Endothelial cell of umbilical vein (primary cell): ENCODE data around the gene WDR72.

Source experiments
- CTCF ChIP-seq, 2 donors: IDR thresholded peaks; 1 replicate in 1 of 2; 2 replicates in 1 of 2; pipeline ENCODE4 v1.5.1; 2011; ENCODE audit warnings: low read length in 2 of 2, mild to moderate bottlenecking in 2 of 2, moderate library complexity in 2 of 2, control low read depth in 1 of 2, inconsistent platforms in 1 of 2, low read depth in 1 of 2; ENCODE audit not compliant: insufficient read depth in 1 of 2; ENCODE audit errors: extremely low read depth in 1 of 2
- EZH2 ChIP-seq: IDR thresholded peaks from 2 replicates; pipeline ENCODE4 v1.6.1; 2012; ENCODE audit warnings: borderline replicate concordance, low read depth, mild to moderate bottlenecking, moderate library complexity, low read length, inconsistent platforms; ENCODE audit not compliant: severe bottlenecking
- FOS ChIP-seq: IDR thresholded peaks from 2 replicates; pipeline ENCODE4 v1.6.1; 2011; ENCODE audit warnings: mild to moderate bottlenecking, low read length, moderate library complexity, borderline replicate concordance; ENCODE audit not compliant: insufficient read depth
- GATA2 ChIP-seq: IDR thresholded peaks from 2 replicates; pipeline ENCODE4 v1.7.0; 2011; ENCODE audit warnings: low read depth, mild to moderate bottlenecking, moderate library complexity, mixed read lengths, low read length; ENCODE audit not compliant: insufficient read length, insufficient read depth
- JUN ChIP-seq: IDR thresholded peaks from 2 replicates; pipeline ENCODE4 v1.6.1; 2011; ENCODE audit warnings: borderline replicate concordance, low read depth; ENCODE audit not compliant: insufficient read length, insufficient read depth
- MAX ChIP-seq: IDR thresholded peaks from 2 replicates; pipeline ENCODE4 v1.6.1; 2011; ENCODE audit not compliant: insufficient read depth, insufficient read length
- MYC ChIP-seq: IDR thresholded peaks from one replicate; pipeline ENCODE4 v1.6.1; 2011; ENCODE audit warnings: mild to moderate bottlenecking, low read depth, low read length
- POLR2A ChIP-seq: IDR thresholded peaks from 2 replicates; pipeline ENCODE4 v1.6.1; 2012; ENCODE audit warnings: low read depth, mild to moderate bottlenecking, control low read depth, low read length
- POLR2AphosphoS5 ChIP-seq: IDR thresholded peaks from 2 replicates; pipeline ENCODE4 v1.6.1; 2012; ENCODE audit warnings: low read depth, mild to moderate bottlenecking, control low read depth, low read length, moderate library complexity; ENCODE audit not compliant: insufficient read depth

DNA sequence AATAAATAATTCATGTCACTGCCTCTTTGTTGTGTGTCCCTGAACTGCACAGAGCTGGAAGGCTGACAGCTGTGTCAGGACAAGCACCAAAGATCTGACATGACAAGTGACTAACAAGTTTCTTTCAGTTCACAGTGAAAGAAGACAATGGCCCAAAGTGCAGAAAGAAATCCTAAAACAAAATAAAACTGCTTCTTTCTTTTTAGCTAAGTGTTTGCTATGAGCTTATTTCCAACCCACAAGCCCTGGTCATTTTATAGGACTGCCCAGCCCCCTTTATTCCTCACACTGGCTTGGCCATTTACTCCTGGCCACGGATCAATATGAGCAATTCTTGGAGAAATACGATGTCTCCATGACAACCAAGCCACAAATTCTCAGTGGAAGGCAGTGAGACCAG is 238.5 kb downstream of the WDR72 start:
- TF ChIP-seq CTCF (IDR thresholded peaks at IDR 0.05; ENCODE audit: extremely low read depth in 1 of 2, insufficient read depth in 1 of 2, low read depth in 1 of 2, low read length in 2 of 2) (no peak), POLR2AphosphoS5 (no peak), MAX (no peak), FOS (no peak), EZH2 (no peak), POLR2A (no peak), JUN (no peak), MYC (no peak), GATA2 (no peak)
